ENCODE data around the gene KLK13. TPM values are rescaled to one million over a fixed set of nuclear protein-coding genes. Genes with fewer than 3 reads are reported as not detected.

KLK13 gene
- total and polyA plus RNA-seq, 9 donors, result 0.33 to 1.2 (median 0.69) TPM; not detected in 4

GRCh38 chr19:51024924-51025323, 40.0 kb downstream of the KLK13 start:
- no peak overlapping the region for H3K27ac ChIP-seq
- WGBS, 3 donors, result 69 to 75% (median 73%) methylated on average over 5 of the region's 5 CpGs
- H3K27me3 ChIP-seq, result no peaks in the 10 kb centered on the region
- no peaks in the 10 kb centered on the region for H3K9me3 ChIP-seq
- DNase-seq, result peak in 1 of 5 donors; percentile 9
- no peak overlapping the region for H3K4me3 ChIP-seq
- no peaks in the 10 kb centered on the region for H3K36me3 ChIP-seq
- peaks cover 12% of the 10 kb centered on the region for H3K4me1 ChIP-seq (ENCODE audit: insufficient read depth)
- no peak for TF ChIP-seq POLR2A (IDR thresholded peaks at IDR 0.05)
- TF ChIP-seq CTCF (IDR thresholded peaks at IDR 0.05), result no peak
- TF ChIP-seq EP300 (IDR thresholded peaks at IDR 0.05), result no peak
- intact Hi-C loops (cut with DNase I), result loop anchor here in 2 of 4 donors (5.0 kb wide), 2 partner anchors 67 to 142 kb away; no protein-coding TSS in a partner anchor

GRCh38 chr19:51023946-51024345, 40.9 kb downstream of the KLK13 start:
- Histone ChIP-seq H3K4me3 (no peak overlapping the region), H3K36me3 (no peaks in the 10 kb centered on the region), H3K9me3 (no peaks in the 10 kb centered on the region), H3K27me3 (no peaks in the 10 kb centered on the region), H3K27ac (no peak overlapping the region), H3K4me1 (ENCODE audit: insufficient read depth) (peaks cover 12% of the 10 kb centered on the region)
- DNase-seq, result peak in 1 of 5 donors; percentile 35
- intact Hi-C loops (cut with DNase I), result loop anchor here in 2 of 4 donors (2.0 to 5.0 kb wide), 3 partner anchors 68 to 143 kb away; no protein-coding TSS in a partner anchor
- no peak for TF ChIP-seq POLR2A (IDR thresholded peaks at IDR 0.05)
- no peak for TF ChIP-seq EP300 (IDR thresholded peaks at IDR 0.05)
- TF ChIP-seq CTCF (IDR thresholded peaks at IDR 0.05), result no peak
- WGBS, 3 donors, result 60 to 62% (median 60%) methylated on average over 11 of the region's 11 CpGs

- 65 to 70% (median 66%) methylated on average over 14 of the region's 14 CpGs for WGBS, 3 donors
- no peaks in the 10 kb centered on the region for H3K36me3 ChIP-seq
- H3K9me3 ChIP-seq, result no peaks in the 10 kb centered on the region
- H3K4me1 ChIP-seq (ENCODE audit: insufficient read depth), result peaks cover 12% of the 10 kb centered on the region
- H3K27me3 ChIP-seq, result no peaks in the 10 kb centered on the region
- intact Hi-C loops (cut with DNase I), result loop anchor here in 2 of 4 donors (2.0 to 5.0 kb wide), 3 partner anchors 70 to 145 kb away; no protein-coding TSS in a partner anchor
- TF ChIP-seq CTCF (IDR thresholded peaks at IDR 0.05) (no peak), EP300 (IDR thresholded peaks at IDR 0.05) (no peak), POLR2A (IDR thresholded peaks at IDR 0.05) (no peak)
- DNase-seq, result no peak
- H3K27ac ChIP-seq, result no peak overlapping the region
- H3K4me3 ChIP-seq, result no peak overlapping the region
These were observed 42.4 kb downstream of the KLK13 start for GRCh38 chr19:51022526-51022925.

- WGBS, 3 donors, result 24 to 29% (median 27%) methylated on average over 7 of the region's 7 CpGs
- peaks cover 7% of the 10 kb centered on the region for H3K4me1 ChIP-seq (ENCODE audit: insufficient read depth)
- no peaks in the 10 kb centered on the region for H3K9me3 ChIP-seq
- TF ChIP-seq POLR2A (IDR thresholded peaks at IDR 0.05) (no peak), EP300 (IDR thresholded peaks at IDR 0.05) (no peak), CTCF (IDR thresholded peaks at IDR 0.05) (peak; percentile 48 to 74 (median 70))
- H3K27ac ChIP-seq, result peak overlapping the region in 1 of 2 donors; percentile 94
- no peak overlapping the region for H3K4me3 ChIP-seq
- intact Hi-C loops (cut with DNase I), result loop anchor here in 2 of 4 donors (5.0 kb wide), 2 partner anchors 71 to 146 kb away; no protein-coding TSS in a partner anchor
- H3K36me3 ChIP-seq, result no peaks in the 10 kb centered on the region
- no peaks in the 10 kb centered on the region for H3K27me3 ChIP-seq
- DNase-seq, result peak in 2 of 5 donors; percentile 31 to 58
These were observed 43.8 kb downstream of the KLK13 start for GRCh38 chr19:51020988-51021651.
